Activated T-helper 2 cell treated with anti-CD3 and anti-CD28 coated beads, Interferon-gamma antibody, Interleukin-2, Interleukin-4, amounts not matched to agents 10 μg/mL and 5 μg/mL and 100 μg/mL, durations not matched to agents 14 hours and 24 hours and 36 hours (primary cell): ENCODE measurements around the gene UBR3. TPM values are rescaled to one million over a fixed set of nuclear protein-coding genes. Genes with fewer than 3 reads are reported as not detected.

Source experiments
- DNase-seq: peaks from one replicate; pipeline ENCODE4 v3.0.0; 2021; ENCODE audit warnings: low spot score
- H3K27ac Mint-ChIP-seq: one replicate; pipeline ENCODE4 v1.8.0; 2021; ENCODE audit warnings: mixed read lengths
- H3K27me3 Mint-ChIP-seq: one replicate; pipeline ENCODE4 v1.8.0; 2021; ENCODE audit warnings: low read depth, mixed read lengths
- H3K36me3 Mint-ChIP-seq: one replicate; pipeline ENCODE4 v1.8.0; 2021; ENCODE audit warnings: low read depth, mixed read lengths
- H3K4me1 Mint-ChIP-seq: one replicate; pipeline ENCODE4 v1.8.0; 2021; ENCODE audit warnings: low read depth, mixed read lengths
- H3K4me3 Mint-ChIP-seq: one replicate; pipeline ENCODE4 v1.8.0; 2021; ENCODE audit warnings: low read depth, mild to moderate bottlenecking, moderate library complexity, mixed read lengths
- H3K9me3 Mint-ChIP-seq: one replicate; pipeline ENCODE4 v1.8.0; 2021; ENCODE audit warnings: mixed read lengths
- intact Hi-C: fragments of 100-400 bp; cut with micrococcal nuclease; formaldehyde crosslinking; loops from one replicate; pipeline ENCODE4 v1.15.1; 2023
- total RNA-seq: library from RNA; stranded (reverse); gene quantifications from 2 replicates; pipeline ENCODE4 v1.2.3, GENCODE V29; 2022

Gene UBR3
- total RNA-seq, 1 donor from 2014 or later: 30.7 TPM

GRCh38 chr2:170063456-170064235 lies 236.4 kb downstream of the UBR3 start:
- intact Hi-C loops: no loop called here
- DNase-seq: no peak
- Mint-ChIP-seq H3K36me3 (peaks cover 5% of the 10 kb centered on the region), H3K9me3 (no peaks in the 10 kb centered on the region), H3K4me1 (no peaks in the 10 kb centered on the region), H3K27me3 (no peaks in the 10 kb centered on the region), H3K4me3 (no peak overlapping the region), H3K27ac (no peak overlapping the region)

- no peak overlapping the region for H3K4me3 Mint-ChIP-seq
- no peaks in the 10 kb centered on the region for H3K4me1 Mint-ChIP-seq
- no peak for DNase-seq
- H3K36me3 Mint-ChIP-seq: peaks cover 31% of the 10 kb centered on the region
- no peaks in the 10 kb centered on the region for H3K27me3 Mint-ChIP-seq
- peaks cover 10% of the 10 kb centered on the region for H3K9me3 Mint-ChIP-seq
- H3K27ac Mint-ChIP-seq: no peak overlapping the region
- intact Hi-C loops: no loop called here
Observed at GRCh38 chr2:170070778-170071177, 243.5 kb downstream of the UBR3 start.

- intact Hi-C loops: no loop called here
- Mint-ChIP-seq H3K4me1 (no peaks in the 10 kb centered on the region), H3K36me3 (peaks cover 36% of the 10 kb centered on the region)
Observed at GRCh38 chr2:170073288-170073687, 246.0 kb downstream of the UBR3 start.

GRCh38 chr2:170076189-170076588 lies 248.9 kb downstream of the UBR3 start:
- no peak for DNase-seq
- intact Hi-C loops: no loop called here
- H3K9me3 Mint-ChIP-seq: peaks cover 3% of the 10 kb centered on the region
- H3K36me3 Mint-ChIP-seq: peaks cover 22% of the 10 kb centered on the region
- H3K27ac Mint-ChIP-seq: no peak overlapping the region
- no peak overlapping the region for H3K4me3 Mint-ChIP-seq
- no peaks in the 10 kb centered on the region for H3K4me1 Mint-ChIP-seq
- no peaks in the 10 kb centered on the region for H3K27me3 Mint-ChIP-seq

More at GRCh38 chr2:170073288-170073687, 246.0 kb downstream of the UBR3 start:
- Mint-ChIP-seq H3K27me3 (no peaks in the 10 kb centered on the region), H3K4me3 (no peak overlapping the region), H3K9me3 (peaks cover 10% of the 10 kb centered on the region), H3K27ac (no peak overlapping the region)
- no peak for DNase-seq

- DNase-seq: no peak
- H3K9me3 Mint-ChIP-seq: no peaks in the 10 kb centered on the region
- H3K27ac Mint-ChIP-seq: no peak overlapping the region
- no peaks in the 10 kb centered on the region for H3K27me3 Mint-ChIP-seq
- peaks cover 18% of the 10 kb centered on the region for H3K36me3 Mint-ChIP-seq
- intact Hi-C loops: no loop called here
- H3K4me3 Mint-ChIP-seq: no peak overlapping the region
- no peaks in the 10 kb centered on the region for H3K4me1 Mint-ChIP-seq
Observed at GRCh38 chr2:170077830-170078569, 250.7 kb downstream of the UBR3 start.

- Mint-ChIP-seq H3K27ac (no peak overlapping the region), H3K27me3 (no peaks in the 10 kb centered on the region)
- intact Hi-C loops: no loop called here
Observed at GRCh38 chr2:170084820-170085491, 257.7 kb downstream of the UBR3 start.

GRCh38 chr2:170086117-170086688 lies 258.9 kb downstream of the UBR3 start:
- no peak overlapping the region for H3K27ac Mint-ChIP-seq
- H3K27me3 Mint-ChIP-seq: no peaks in the 10 kb centered on the region
- no peaks in the 10 kb centered on the region for H3K9me3 Mint-ChIP-seq
- no peak for DNase-seq
- intact Hi-C loops: no loop called here
- no peaks in the 10 kb centered on the region for H3K4me1 Mint-ChIP-seq
- no peak overlapping the region for H3K4me3 Mint-ChIP-seq
- H3K36me3 Mint-ChIP-seq: no peaks in the 10 kb centered on the region

More at GRCh38 chr2:170084820-170085491, 257.7 kb downstream of the UBR3 start:
- Mint-ChIP-seq H3K9me3 (no peaks in the 10 kb centered on the region), H3K4me3 (no peak overlapping the region), H3K4me1 (no peaks in the 10 kb centered on the region), H3K36me3 (no peaks in the 10 kb centered on the region)
- no peak for DNase-seq

GRCh38 chr2:170086751-170087412 lies 259.6 kb downstream of the UBR3 start:
- DNase-seq: no peak
- no peaks in the 10 kb centered on the region for H3K4me1 Mint-ChIP-seq
- no peak overlapping the region for H3K27ac Mint-ChIP-seq
- H3K4me3 Mint-ChIP-seq: no peak overlapping the region
- H3K36me3 Mint-ChIP-seq: no peaks in the 10 kb centered on the region
- H3K9me3 Mint-ChIP-seq: no peaks in the 10 kb centered on the region
- intact Hi-C loops: no loop called here
- H3K27me3 Mint-ChIP-seq: peaks cover under 1% of the 10 kb centered on the region

- intact Hi-C loops: no loop called here
- peaks cover 3% of the 10 kb centered on the region for H3K27me3 Mint-ChIP-seq
Observed at GRCh38 chr2:170087413-170087793, 260.1 kb downstream of the UBR3 start.

GRCh38 chr2:170088776-170089175 lies 261.5 kb downstream of the UBR3 start:
- peaks cover 5% of the 10 kb centered on the region for H3K27me3 Mint-ChIP-seq
- H3K36me3 Mint-ChIP-seq: no peaks in the 10 kb centered on the region
- no peak overlapping the region for H3K4me3 Mint-ChIP-seq
- no peaks in the 10 kb centered on the region for H3K4me1 Mint-ChIP-seq
- intact Hi-C loops: no loop called here
- no peak for DNase-seq
- H3K27ac Mint-ChIP-seq: no peak overlapping the region
- H3K9me3 Mint-ChIP-seq: no peaks in the 10 kb centered on the region

More at GRCh38 chr2:170087413-170087793, 260.1 kb downstream of the UBR3 start:
- no peak for DNase-seq
- Mint-ChIP-seq H3K4me1 (no peaks in the 10 kb centered on the region), H3K9me3 (no peaks in the 10 kb centered on the region), H3K4me3 (no peak overlapping the region), H3K36me3 (no peaks in the 10 kb centered on the region), H3K27ac (no peak overlapping the region)

- DNase-seq: no peak
- Mint-ChIP-seq H3K27me3 (peaks cover 5% of the 10 kb centered on the region), H3K27ac (no peak overlapping the region), H3K9me3 (no peaks in the 10 kb centered on the region), H3K4me3 (no peak overlapping the region), H3K4me1 (no peaks in the 10 kb centered on the region), H3K36me3 (no peaks in the 10 kb centered on the region)
- intact Hi-C loops: no loop called here
Observed at GRCh38 chr2:170090229-170090628, 263.0 kb downstream of the UBR3 start.

- no peaks in the 10 kb centered on the region for H3K4me1 Mint-ChIP-seq
- peaks cover 9% of the 10 kb centered on the region for H3K27me3 Mint-ChIP-seq
- no peaks in the 10 kb centered on the region for H3K9me3 Mint-ChIP-seq
- H3K27ac Mint-ChIP-seq: no peak overlapping the region
- no peak for DNase-seq
- intact Hi-C loops: no loop called here
- no peaks in the 10 kb centered on the region for H3K36me3 Mint-ChIP-seq
- no peak overlapping the region for H3K4me3 Mint-ChIP-seq
Observed at GRCh38 chr2:170091436-170091835, 264.2 kb downstream of the UBR3 start.
